Upper lobe of right lung (tissue), 1 donor: ENCODE data around the gene ABRACL. TPM values are rescaled to one million over a fixed set of nuclear protein-coding genes. Genes with fewer than 3 reads are reported as not detected.
"Not testable (repeated sequence)": the region's sequence is repeated elsewhere in the genome, so short reads cannot be mapped to it uniquely, and the experiment has no call there.

ENCODE experiments used
- ATAC-seq: fragments of 200-7000 bp; cut with Tn5 transposase; one replicate; pipeline ENCODE4 v1.9.1; 2020; ENCODE audit warnings: mild to moderate bottlenecking, moderate library complexity
- DNase-seq: peaks from one replicate; pipeline ENCODE4 v3.0.0-alpha.2; 2020
- H3K27ac ChIP-seq: fragments of 200-600 bp; one replicate; pipeline ENCODE4 v1.8.0; 2022
- H3K27me3 ChIP-seq: fragments of 200-600 bp; one replicate; pipeline ENCODE4 v1.8.0; 2022; ENCODE audit warnings: mild to moderate bottlenecking
- H3K36me3 ChIP-seq: fragments of 200-600 bp; one replicate; pipeline ENCODE4 v1.8.0; 2022
- H3K4me1 ChIP-seq: fragments of 200-600 bp; one replicate; pipeline ENCODE4 v1.8.0; 2022
- H3K4me3 ChIP-seq: fragments of 200-600 bp; one replicate; pipeline ENCODE4 v1.8.0; 2022; ENCODE audit warnings: mild to moderate bottlenecking
- H3K9me3 ChIP-seq: fragments of 200-600 bp; one replicate; pipeline ENCODE4 v1.8.0; 2022
- intact Hi-C: fragments of 100-400 bp; cut with DNase I; formaldehyde crosslinking; loops from one replicate; pipeline ENCODE4 v1.11.0; 2022
- total RNA-seq: library from RNA; stranded (reverse); fragmentation: NEBNext Ultra II Directional; extraction: Animal tissue kit (Norgen Biotek cat#: 25700); gene quantifications from one replicate; pipeline ENCODE4 v1.2.1, GENCODE V29; 2021
- TF ChIP-seq, protein P1 (sequence below): fragments of 200-600 bp; IDR thresholded peaks from one replicate; pipeline ENCODE4 v1.8.0; 2022; ENCODE audit warnings: antibody characterized with exemption
- donor health status: DM: no; HTN: yes; CAD: no; lungs with severe emphysema.

Gene ABRACL
- total RNA-seq, 1 donor from 2014 or later: 32.0 TPM

- no peaks in the 10 kb centered on the region for H3K27me3 ChIP-seq
- H3K9me3 ChIP-seq: no peaks in the 10 kb centered on the region
- intact Hi-C loops: no loop called here
- DNase-seq: peak; percentile 77
- H3K36me3 ChIP-seq: no peaks in the 10 kb centered on the region
- H3K27ac ChIP-seq: peak overlapping the region; percentile 95
- ATAC-seq: no peak
- peak overlapping the region; percentile 89 for H3K4me3 ChIP-seq
- TF ChIP-seq, protein P1, sequence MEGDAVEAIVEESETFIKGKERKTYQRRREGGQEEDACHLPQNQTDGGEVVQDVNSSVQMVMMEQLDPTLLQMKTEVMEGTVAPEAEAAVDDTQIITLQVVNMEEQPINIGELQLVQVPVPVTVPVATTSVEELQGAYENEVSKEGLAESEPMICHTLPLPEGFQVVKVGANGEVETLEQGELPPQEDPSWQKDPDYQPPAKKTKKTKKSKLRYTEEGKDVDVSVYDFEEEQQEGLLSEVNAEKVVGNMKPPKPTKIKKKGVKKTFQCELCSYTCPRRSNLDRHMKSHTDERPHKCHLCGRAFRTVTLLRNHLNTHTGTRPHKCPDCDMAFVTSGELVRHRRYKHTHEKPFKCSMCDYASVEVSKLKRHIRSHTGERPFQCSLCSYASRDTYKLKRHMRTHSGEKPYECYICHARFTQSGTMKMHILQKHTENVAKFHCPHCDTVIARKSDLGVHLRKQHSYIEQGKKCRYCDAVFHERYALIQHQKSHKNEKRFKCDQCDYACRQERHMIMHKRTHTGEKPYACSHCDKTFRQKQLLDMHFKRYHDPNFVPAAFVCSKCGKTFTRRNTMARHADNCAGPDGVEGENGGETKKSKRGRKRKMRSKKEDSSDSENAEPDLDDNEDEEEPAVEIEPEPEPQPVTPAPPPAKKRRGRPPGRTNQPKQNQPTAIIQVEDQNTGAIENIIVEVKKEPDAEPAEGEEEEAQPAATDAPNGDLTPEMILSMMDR: no peak
- peaks cover 38% of the 10 kb centered on the region for H3K4me1 ChIP-seq
These were observed 41.4 kb upstream of the ABRACL start for GRCh38 chr6:138987080-138987642.

GRCh38 chr6:138987643-138988468, 40.7 kb upstream of the ABRACL start, which contains the start of gene REPS1:
Gene REPS1, minus strand, starts transcription at chr6:138988253. Its CDS starts 571 bp downstream, at chr6:138987682.
- H3K4me3 ChIP-seq: peak within 1 kb of the TSS; percentile 89
- TF ChIP-seq, protein P1: peak; percentile 100
- no peaks in the 10 kb centered on the region for H3K9me3 ChIP-seq
- no peaks in the 10 kb centered on the region for H3K27me3 ChIP-seq
- H3K36me3 ChIP-seq: no peaks in the 10 kb centered on the region
- intact Hi-C loops: no loop called here
- peaks cover 35% of the 10 kb centered on the region for H3K4me1 ChIP-seq
- DNase-seq (peak; percentile 96), ATAC-seq (peak; percentile 99)
- H3K27ac ChIP-seq: peak within 1 kb of the TSS; percentile 95

- H3K9me3 ChIP-seq: no peaks in the 10 kb centered on the region
- peak overlapping the region; percentile 95 for H3K27ac ChIP-seq
- H3K27me3 ChIP-seq: no peaks in the 10 kb centered on the region
- H3K4me1 ChIP-seq: peaks cover 30% of the 10 kb centered on the region
- H3K36me3 ChIP-seq: no peaks in the 10 kb centered on the region
- intact Hi-C loops: no loop called here
- TF ChIP-seq, protein P1: no peak
- H3K4me3 ChIP-seq: peak overlapping the region; percentile 89
- ATAC-seq (no peak), DNase-seq (no peak)
These were observed 40.1 kb upstream of the ABRACL start for GRCh38 chr6:138988469-138988834.

- Histone ChIP-seq H3K4me3 (no peak overlapping the region), H3K9me3 (no peaks in the 10 kb centered on the region), H3K27ac (no peak overlapping the region), H3K36me3 (no peaks in the 10 kb centered on the region), H3K27me3 (no peaks in the 10 kb centered on the region), H3K4me1 (peaks cover 26% of the 10 kb centered on the region)
- intact Hi-C loops: no loop called here
- DNase-seq (no peak), ATAC-seq (no peak)
- TF ChIP-seq, protein P1: no peak
These were observed 39.2 kb upstream of the ABRACL start for GRCh38 chr6:138989098-138989983.

- no peaks in the 10 kb centered on the region for H3K36me3 ChIP-seq
- no peaks in the 10 kb centered on the region for H3K9me3 ChIP-seq
- intact Hi-C loops: no loop called here
- no peak for ATAC-seq
- H3K27me3 ChIP-seq: no peaks in the 10 kb centered on the region
- H3K27ac ChIP-seq: no peak overlapping the region
- peaks cover 8% of the 10 kb centered on the region for H3K4me1 ChIP-seq
- no peak for DNase-seq
- no peak overlapping the region for H3K4me3 ChIP-seq
- TF ChIP-seq, protein P1: no peak
These were observed 37.3 kb upstream of the ABRACL start for GRCh38 chr6:138991206-138991605.

- H3K27ac ChIP-seq, intact Hi-C loops: not testable (repeated sequence)
These were observed 35.6 kb upstream of the ABRACL start for GRCh38 chr6:138992965-138993364.

GRCh38 chr6:138993410-138993809, 35.1 kb upstream of the ABRACL start:
- H3K27ac ChIP-seq, H3K4me1 ChIP-seq, H3K4me3 ChIP-seq, DNase-seq, intact Hi-C loops, H3K27me3 ChIP-seq, H3K36me3 ChIP-seq, ATAC-seq, H3K9me3 ChIP-seq: not testable (repeated sequence)

More at GRCh38 chr6:138992965-138993364, 35.6 kb upstream of the ABRACL start:
- DNase-seq, H3K27me3 ChIP-seq, H3K4me1 ChIP-seq, ATAC-seq, H3K4me3 ChIP-seq, H3K9me3 ChIP-seq, H3K36me3 ChIP-seq: not testable (repeated sequence)
